Lung (tissue), 12 donors: ENCODE measurements around the gene STRN4. TPM values are rescaled to one million over a fixed set of nuclear protein-coding genes. Genes with fewer than 3 reads are reported as not detected.

Experiments used
- ATAC-seq: fragments of 200-7000 bp; cut with Tn5 transposase; one replicate; pipeline ENCODE4 v1.9.1; 2020; ENCODE audit warnings: moderate number of reproducible peaks; ENCODE audit not compliant: insufficient read depth, low FRiP score
- DNase-seq, 3 donors: peaks; one replicate each; pipeline ENCODE4 v3.0.0-alpha.2; 2013 to 2017
- H3K27ac ChIP-seq, 2 donors: one replicate each; pipeline ENCODE4 v1.5.1; 2013; ENCODE audit warnings: mild to moderate bottlenecking in 2 of 2, moderate library complexity in 2 of 2, control low read depth in 1 of 2, inconsistent platforms in 1 of 2, low read depth in 1 of 2, low read length in 1 of 2
- H3K27me3 ChIP-seq, 3 donors: one replicate each; pipeline ENCODE4 v1.5.1; 2013; ENCODE audit warnings: low read length in 2 of 3; ENCODE audit not compliant: control insufficient read depth in 3 of 3, insufficient read depth in 3 of 3
- H3K36me3 ChIP-seq, 4 donors: one replicate each; pipeline ENCODE4 v1.5.1; 2013; ENCODE audit warnings: low read length in 4 of 4, mild to moderate bottlenecking in 1 of 4, moderate library complexity in 1 of 4; ENCODE audit not compliant: control insufficient read depth in 4 of 4, insufficient read depth in 4 of 4
- H3K4me1 ChIP-seq, 5 donors: one replicate each; pipeline ENCODE4 v1.5.1; 2013; ENCODE audit warnings: low read length in 5 of 5, mild to moderate bottlenecking in 2 of 5, moderate library complexity in 1 of 5; ENCODE audit not compliant: control insufficient read depth in 5 of 5, insufficient read depth in 5 of 5
- H3K4me3 ChIP-seq: one replicate; pipeline ENCODE4 v1.5.1; 2013; ENCODE audit warnings: mild to moderate bottlenecking, control low read depth, moderate library complexity
- H3K9ac ChIP-seq, 2 donors: one replicate each; pipeline ENCODE4 v1.5.1; 2013; ENCODE audit warnings: low read length in 2 of 2, control low read depth in 1 of 2; ENCODE audit not compliant: insufficient read depth in 1 of 2
- H3K9me3 ChIP-seq, 4 donors: one replicate each; pipeline ENCODE4 v1.5.1; 2013; ENCODE audit warnings: low read length in 3 of 4, mild to moderate bottlenecking in 1 of 4, moderate library complexity in 1 of 4; ENCODE audit not compliant: control insufficient read depth in 4 of 4, insufficient read depth in 3 of 4
- WGBS, 2 donors: extraction: QIAGEN DNeasy Blood & Tissue Kit; methylation state at CpG; one replicate each; pipeline ENCODE4 v1.1.7; 2013; 5-methylcytosine and 5-hydroxymethylcytosine counted together
- polyA plus RNA-seq, 2 donors: library from polyadenylated mRNA; stranded (reverse); fragments of 200-250 nt; gene quantifications; one replicate each; pipeline ENCODE4 v1.2.1, GENCODE V29; 2013
- total RNA-seq, 2 donors: library from RNA; depleted of rRNA in 1 of 2; stranded (reverse); fragments of >200 nt in 1 of 2; gene quantifications; one replicate each; pipeline ENCODE4 v1.2.1, GENCODE V29; 2014 to 2021
- TF ChIP-seq, protein P1 (sequence below): IDR thresholded peaks from 2 replicates; pipeline ENCODE4 v1.5.1; 2012; ENCODE audit warnings: mild to moderate bottlenecking; ENCODE audit errors: control extremely low read depth, extremely low read depth
- donor health status: control.
- donor health status: control.
- donor health status: Bipolar disorder and iron deficiency.
- donor health status: healthy.
- donor health status: DM: yes; HTN: yes; CAD: no.

STRN4 gene
- total and polyA plus RNA-seq, 4 donors, result 71.6 to 86.8 (median 79.2) TPM

DNA sequence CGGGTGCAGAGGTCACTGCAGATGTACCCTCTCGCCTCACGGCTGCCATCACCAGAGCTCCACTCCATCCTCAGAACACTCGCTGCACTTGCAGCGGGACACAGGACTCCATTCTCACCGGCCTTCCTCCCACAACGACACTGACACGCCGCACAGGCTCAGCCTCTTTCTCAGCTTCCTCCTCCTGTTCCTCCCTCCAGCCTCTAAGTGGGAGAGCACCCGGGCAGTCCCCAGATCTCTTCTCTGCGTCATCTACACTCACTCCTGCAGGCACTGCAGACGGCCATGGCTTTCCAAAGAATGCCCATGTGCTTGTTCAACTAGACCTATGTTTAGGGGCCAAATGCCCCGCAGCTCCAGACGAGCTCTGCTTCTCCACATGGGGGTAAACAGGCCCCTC, 14.7 kb downstream of the STRN4 start:
- H3K27ac ChIP-seq, result peak overlapping the region in 1 of 2 donors; percentile 26
- no peak overlapping the region for H3K4me3 ChIP-seq
- WGBS, 2 donors, result 46 to 74% methylated on average over 14 of the region's 14 CpGs
- ATAC-seq (no peak), DNase-seq (no peak)
- H3K4me1 ChIP-seq, result peaks cover 0 to 8% (median 2%) of the 10 kb centered on the region in 5 donors
- TF ChIP-seq, protein P1, sequence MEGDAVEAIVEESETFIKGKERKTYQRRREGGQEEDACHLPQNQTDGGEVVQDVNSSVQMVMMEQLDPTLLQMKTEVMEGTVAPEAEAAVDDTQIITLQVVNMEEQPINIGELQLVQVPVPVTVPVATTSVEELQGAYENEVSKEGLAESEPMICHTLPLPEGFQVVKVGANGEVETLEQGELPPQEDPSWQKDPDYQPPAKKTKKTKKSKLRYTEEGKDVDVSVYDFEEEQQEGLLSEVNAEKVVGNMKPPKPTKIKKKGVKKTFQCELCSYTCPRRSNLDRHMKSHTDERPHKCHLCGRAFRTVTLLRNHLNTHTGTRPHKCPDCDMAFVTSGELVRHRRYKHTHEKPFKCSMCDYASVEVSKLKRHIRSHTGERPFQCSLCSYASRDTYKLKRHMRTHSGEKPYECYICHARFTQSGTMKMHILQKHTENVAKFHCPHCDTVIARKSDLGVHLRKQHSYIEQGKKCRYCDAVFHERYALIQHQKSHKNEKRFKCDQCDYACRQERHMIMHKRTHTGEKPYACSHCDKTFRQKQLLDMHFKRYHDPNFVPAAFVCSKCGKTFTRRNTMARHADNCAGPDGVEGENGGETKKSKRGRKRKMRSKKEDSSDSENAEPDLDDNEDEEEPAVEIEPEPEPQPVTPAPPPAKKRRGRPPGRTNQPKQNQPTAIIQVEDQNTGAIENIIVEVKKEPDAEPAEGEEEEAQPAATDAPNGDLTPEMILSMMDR, result no peak
- no peaks in the 10 kb centered on the region for H3K9me3 ChIP-seq
- H3K36me3 ChIP-seq, result peaks cover 10 to 66% (median 48%) of the 10 kb centered on the region in 4 donors
- no peaks in the 10 kb centered on the region for H3K27me3 ChIP-seq
- H3K9ac ChIP-seq, result no peak overlapping the region

- H3K4me3 ChIP-seq, result no peak overlapping the region
- DNase-seq (no peak), ATAC-seq (peak; percentile 35)
- no peaks in the 10 kb centered on the region for H3K9me3 ChIP-seq
- peaks cover 10 to 71% (median 51%) of the 10 kb centered on the region in 4 donors for H3K36me3 ChIP-seq
- peaks cover 0 to 6% (median 0%) of the 10 kb centered on the region in 5 donors for H3K4me1 ChIP-seq
- WGBS, 2 donors, result 34 to 61% methylated on average over 14 of the region's 14 CpGs
- H3K27me3 ChIP-seq, result no peaks in the 10 kb centered on the region
- TF ChIP-seq, protein P1, result no peak
- no peak overlapping the region for H3K9ac ChIP-seq
- H3K27ac ChIP-seq, result peak overlapping the region in 1 of 2 donors; percentile 26
These were observed 15.2 kb downstream of the STRN4 start for GRCh38 chr19:46731007-46731501.

DNA sequence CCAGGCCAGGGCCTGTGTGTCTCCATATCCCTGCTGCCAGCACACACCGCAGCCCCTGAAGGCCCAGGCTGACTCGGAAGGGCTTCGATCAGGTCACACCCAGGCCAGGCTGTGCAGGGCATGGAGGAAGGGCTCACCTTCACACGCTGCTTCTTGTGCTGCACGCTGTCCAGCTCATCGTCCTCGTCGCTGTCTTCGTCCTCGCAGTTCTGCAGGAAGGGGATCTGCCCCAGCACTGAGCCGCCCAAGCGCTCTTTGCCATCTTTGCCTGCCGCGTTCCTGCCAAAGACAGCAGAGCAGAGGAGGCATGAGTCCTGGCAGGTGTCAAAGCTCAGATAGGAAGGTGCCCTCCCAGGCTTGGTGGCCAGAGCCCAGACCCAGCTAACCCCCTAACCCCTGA, 15.7 kb downstream of the STRN4 start:
- Histone ChIP-seq H3K27me3 (no peaks in the 10 kb centered on the region), H3K4me1 (peaks cover 0 to 6% (median 0%) of the 10 kb centered on the region in 5 donors), H3K9ac (no peak overlapping the region), H3K36me3 (peaks cover 10 to 74% (median 55%) of the 10 kb centered on the region in 4 donors), H3K27ac (no peak overlapping the region), H3K4me3 (no peak overlapping the region), H3K9me3 (no peaks in the 10 kb centered on the region)
- DNase-seq, result no peak
- WGBS, 2 donors, result 94 to 96% methylated on average over 14 of the region's 14 CpGs
- TF ChIP-seq, protein P1, result no peak
- no peak for ATAC-seq

DNA sequence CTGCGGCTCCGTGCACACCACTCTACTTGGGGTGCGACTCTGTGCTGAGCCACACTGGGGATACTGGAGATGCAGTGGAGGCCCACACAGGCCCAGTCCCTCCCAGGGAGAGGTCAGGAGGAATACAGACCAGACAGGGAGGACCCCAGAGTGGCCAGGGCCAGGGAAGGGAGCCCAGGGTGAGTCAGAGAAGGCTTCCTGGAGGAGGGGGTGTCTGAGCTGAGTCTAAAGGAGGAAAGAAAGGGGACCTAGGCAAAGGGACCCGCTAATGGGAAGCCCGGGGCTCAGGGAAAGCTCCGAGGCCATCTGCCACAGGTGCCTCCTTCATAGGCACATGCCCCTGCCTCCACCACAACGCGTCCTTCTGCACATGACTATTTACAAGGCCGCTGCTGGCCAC, 16.1 kb downstream of the STRN4 start:
- no peak overlapping the region for H3K4me3 ChIP-seq
- 95 to 98% methylated on average over 7 to 9 of the region's 9 CpGs for WGBS, 2 donors
- H3K27me3 ChIP-seq, result no peaks in the 10 kb centered on the region
- no peak overlapping the region for H3K27ac ChIP-seq
- no peak overlapping the region for H3K9ac ChIP-seq
- ATAC-seq, result no peak
- H3K4me1 ChIP-seq, result peaks cover 0 to 6% (median 0%) of the 10 kb centered on the region in 5 donors
- H3K9me3 ChIP-seq, result no peaks in the 10 kb centered on the region
- H3K36me3 ChIP-seq, result peaks cover 10 to 76% (median 58%) of the 10 kb centered on the region in 4 donors
- TF ChIP-seq, protein P1, result no peak
- DNase-seq, result no peak
